Hepatocyte (in vitro differentiated cells): Measurements from ENCODE around the gene ANKRD44.

ENCODE experiments used
- CTCF ChIP-seq: fragments of 200-600 bp; sonication (generic); IDR thresholded peaks from 2 replicates; pipeline ENCODE4 v1.5.1; 2016; ENCODE audit warnings: antibody characterized with exemption, mild to moderate bottlenecking; ENCODE audit not compliant: poor library complexity
- EZH2 ChIP-seq: fragments of 200-600 bp; sonication (generic); IDR thresholded peaks from 2 replicates; pipeline ENCODE4 v1.6.1; 2016; ENCODE audit warnings: antibody characterized with exemption, mild to moderate bottlenecking, borderline replicate concordance
- EZH2phosphoT487 ChIP-seq: fragments of 200-600 bp; sonication (generic); IDR thresholded peaks from one replicate; pipeline ENCODE4 v1.6.1; 2018; ENCODE audit warnings: antibody characterized with exemption, mild to moderate bottlenecking, low read depth, moderate library complexity; ENCODE audit not compliant: unreplicated experiment, severe bottlenecking

GRCh38 chr2:197236159-197236558 is 74.4 kb downstream of the ANKRD44 start:
- TF ChIP-seq CTCF (no peak), EZH2 (no peak), EZH2phosphoT487 (no peak)
